ENCODE measurements around the gene RNF186.
"Not testable (repeated sequence)": the region's sequence is repeated elsewhere in the genome, so short reads cannot be mapped to it uniquely, and the experiment has no call there.

The RNF186 gene, protein sequence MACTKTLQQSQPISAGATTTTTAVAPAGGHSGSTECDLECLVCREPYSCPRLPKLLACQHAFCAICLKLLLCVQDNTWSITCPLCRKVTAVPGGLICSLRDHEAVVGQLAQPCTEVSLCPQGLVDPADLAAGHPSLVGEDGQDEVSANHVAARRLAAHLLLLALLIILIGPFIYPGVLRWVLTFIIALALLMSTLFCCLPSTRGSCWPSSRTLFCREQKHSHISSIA

DNA sequence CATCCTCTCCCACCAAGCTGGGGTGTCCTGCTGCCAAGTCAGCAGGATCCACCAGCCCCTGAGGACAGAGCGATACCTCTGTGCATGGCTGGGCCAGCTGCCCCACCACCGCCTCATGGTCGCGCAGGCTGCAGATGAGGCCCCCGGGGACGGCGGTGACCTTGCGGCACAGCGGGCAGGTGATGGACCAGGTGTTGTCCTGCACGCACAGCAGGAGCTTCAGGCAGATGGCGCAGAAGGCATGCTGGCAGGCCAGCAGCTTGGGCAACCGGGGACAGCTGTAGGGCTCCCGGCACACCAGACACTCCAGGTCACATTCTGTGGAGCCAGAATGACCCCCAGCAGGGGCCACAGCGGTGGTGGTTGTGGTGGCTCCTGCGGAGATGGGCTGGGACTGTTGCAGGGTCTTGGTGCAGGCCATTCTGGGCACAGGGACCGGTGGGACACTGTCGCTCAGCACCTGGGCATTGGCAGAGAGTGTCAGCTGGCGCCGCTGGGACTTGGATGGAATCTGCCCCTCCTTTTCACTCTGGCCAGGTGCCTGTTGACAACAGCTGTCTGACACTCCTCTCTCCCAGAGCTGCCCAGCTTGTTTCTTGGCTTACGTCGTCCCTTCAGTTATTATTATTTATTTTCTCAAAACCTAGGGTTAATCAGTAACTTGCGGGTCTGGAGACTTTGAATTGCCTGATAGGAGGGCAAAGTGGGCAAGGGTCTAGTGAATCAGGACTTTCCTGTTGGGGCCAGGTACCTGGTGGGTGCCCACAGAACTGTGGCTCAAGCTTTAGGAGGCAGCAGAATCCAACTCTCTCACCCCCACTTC is at the start of gene RNF186:
Gene RNF186 (minus strand): TSS at position 603 of the 823 bp plus-strand sequence. CDS start 182 bp downstream, at position 421.
- no peak for DNase-seq

DNA sequence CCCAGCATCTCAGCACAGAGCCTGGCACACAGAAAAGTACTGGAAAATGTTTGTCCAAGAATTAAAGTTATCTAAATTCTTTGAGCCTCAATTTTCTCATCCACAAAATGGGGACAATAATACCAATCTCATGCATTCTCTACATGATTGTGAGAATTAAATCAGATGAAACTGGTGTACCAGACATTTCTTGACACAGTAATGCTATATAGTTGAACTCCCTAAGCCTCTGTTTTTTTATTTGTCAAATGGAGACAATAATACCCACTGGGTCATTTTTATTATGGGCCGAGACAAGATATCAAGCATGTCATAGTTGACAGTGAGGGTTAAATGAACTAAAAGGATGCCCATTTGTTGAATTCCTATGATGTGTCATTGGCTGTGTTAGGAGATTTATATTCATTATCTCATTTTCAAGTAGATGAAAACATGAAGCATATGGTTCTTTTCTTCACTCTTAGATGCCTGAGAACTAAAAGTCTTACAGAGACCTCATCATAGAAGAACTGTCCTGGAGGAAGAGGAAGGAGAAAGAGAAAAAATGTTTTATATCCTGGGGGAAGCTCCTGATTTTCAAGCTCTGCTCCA is 49.6 kb upstream of the RNF186 start:
- no peak for DNase-seq

DNA sequence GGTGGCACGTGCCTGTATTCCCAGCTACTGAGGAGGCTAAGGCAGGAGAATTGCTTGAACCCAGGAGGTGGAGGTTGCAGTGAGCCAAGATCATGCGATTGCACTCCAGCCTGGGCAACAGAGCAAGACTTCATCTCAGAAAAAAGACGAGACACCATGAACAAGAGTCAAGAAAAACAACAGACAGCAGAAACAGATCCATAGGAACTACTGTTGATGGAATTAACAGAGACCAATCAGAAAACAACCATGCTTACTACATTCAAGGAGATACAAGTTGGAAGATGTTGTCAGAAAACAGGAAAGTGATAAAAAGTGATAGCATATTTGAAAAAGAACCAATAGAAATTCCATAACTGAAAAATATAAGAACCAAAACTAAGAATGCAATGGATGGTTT is 47.9 kb upstream of the RNF186 start:
- DNase-seq, result no peak

DNA sequence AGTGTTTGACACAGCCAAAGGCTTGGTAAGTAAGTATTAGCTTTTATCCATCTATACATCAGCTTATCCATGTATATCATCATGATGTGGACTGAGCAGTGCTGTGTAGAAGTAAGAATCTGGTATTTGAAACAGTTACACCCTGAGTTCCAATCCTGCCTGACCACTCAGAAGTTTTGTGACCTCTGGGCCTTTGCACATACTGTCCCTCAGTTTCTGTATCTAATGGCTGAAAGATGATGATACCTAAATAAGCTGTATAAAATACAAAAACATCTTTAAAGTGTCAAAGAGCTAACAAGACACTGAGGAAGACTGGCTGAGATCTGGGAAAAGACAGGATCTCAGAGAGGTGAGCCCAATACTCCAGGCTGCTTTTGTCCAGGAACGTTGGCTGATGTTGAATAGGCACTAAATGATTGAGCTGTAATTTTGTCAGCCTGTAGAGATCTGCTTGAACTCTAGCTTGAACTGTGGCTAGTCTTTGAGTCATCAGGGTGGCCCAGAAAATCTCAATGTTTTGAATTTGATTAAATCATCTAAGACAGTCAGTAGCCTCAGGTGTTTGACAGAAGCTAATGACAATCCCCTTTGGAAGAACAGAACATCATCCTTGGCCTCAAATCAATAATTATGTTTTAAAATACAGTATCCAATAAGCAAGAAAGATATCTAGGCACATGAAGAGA is 46.9 kb upstream of the RNF186 start:
- DNase-seq, result no peak

DNA sequence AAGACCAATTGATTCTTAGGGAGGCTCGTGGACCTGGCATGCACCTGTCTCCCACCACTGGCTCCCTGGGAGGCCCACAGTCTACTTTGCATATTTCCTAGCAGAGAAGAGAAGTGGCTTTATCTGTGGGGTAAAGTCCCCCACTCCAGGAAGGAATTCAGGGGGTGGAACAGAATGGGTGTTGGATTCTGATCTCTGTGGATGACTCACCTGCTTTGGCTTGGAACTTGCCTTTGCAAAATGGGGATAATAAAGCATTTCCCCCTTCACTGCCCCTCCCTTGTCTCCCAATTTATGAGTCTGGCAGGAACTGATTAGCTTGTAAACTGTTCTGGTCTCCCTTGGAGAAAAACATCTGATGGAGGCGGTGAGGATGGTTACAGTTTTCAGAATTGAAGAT is 46.0 kb upstream of the RNF186 start:
- no peak for DNase-seq

DNA sequence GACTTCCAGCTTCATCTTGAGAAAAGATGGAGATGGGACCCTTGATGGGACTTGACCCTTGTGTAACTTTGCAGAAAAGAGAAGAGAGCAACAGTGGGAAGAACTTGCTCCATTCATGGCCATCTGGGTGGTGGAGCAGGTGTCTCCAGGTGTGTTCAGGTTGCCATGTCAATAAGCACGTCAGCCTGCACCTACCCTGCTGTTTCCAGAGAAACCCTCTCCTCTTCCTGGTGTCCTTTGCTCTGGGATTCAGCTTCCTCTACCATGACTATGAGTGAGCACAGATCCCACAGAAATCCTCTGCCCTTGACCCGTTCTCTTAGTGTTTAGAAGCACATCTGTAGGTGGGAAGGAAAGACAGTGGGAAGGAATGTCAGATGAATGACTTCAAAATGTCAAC is 45.3 kb upstream of the RNF186 start:
- no peak for DNase-seq

DNA sequence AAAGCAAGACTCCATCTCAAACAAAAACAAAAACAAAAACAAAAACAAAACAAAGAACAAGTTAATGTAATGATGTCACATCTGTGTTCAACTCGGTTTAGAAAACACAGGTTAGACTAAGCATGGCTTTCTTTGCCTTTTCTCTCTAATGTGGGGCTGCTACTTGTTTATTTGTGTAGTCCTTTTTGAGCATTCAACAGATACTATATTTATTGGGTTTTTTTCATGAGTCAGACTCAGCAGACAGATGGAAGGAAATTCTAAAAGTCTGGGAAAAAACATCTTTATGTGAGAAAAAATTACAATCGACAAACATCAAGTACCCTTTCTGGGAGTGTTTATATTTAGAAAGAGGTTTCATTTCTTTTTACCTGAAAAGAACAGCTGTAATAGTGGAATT is 44.8 kb upstream of the RNF186 start:
- DNase-seq, result no peak

DNA sequence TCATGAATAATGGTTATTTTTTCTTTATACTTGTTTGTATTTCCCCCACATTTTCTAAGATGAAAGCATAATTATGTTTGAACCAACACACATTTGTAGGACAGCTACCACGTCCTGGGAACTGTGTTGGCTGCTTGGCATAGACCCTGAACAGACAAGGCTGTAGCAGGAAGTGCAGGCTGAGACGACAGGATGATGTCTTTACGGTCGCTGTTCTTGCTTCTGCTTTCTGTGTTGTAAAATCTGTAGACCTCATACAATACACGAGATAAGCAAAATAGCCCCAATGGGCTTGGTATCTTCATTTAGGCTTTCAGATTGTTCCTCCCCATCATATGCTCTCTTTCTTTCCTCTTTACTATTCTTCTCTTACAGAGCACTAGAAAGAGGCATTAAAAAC is 43.8 kb upstream of the RNF186 start:
- DNase-seq, result peak; percentile 30

DNA sequence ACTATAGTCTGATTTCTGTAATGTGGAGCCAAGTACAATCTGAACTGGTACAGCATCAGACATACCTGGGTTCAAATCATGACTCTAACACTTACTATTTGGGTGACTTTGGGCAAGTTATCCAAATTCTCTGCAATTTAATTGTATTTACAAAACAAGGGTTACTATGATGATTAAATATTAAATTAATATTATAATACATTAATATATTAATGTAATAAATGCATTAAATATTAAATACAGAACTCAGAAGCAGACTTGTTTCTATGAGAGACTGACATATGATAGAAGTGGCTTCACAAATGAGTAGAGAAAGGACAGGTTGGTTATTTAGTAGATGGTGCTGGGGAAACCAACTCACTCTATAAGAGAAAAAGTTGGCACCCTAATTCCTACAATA is 39.8 kb upstream of the RNF186 start:
- no peak for DNase-seq

DNA sequence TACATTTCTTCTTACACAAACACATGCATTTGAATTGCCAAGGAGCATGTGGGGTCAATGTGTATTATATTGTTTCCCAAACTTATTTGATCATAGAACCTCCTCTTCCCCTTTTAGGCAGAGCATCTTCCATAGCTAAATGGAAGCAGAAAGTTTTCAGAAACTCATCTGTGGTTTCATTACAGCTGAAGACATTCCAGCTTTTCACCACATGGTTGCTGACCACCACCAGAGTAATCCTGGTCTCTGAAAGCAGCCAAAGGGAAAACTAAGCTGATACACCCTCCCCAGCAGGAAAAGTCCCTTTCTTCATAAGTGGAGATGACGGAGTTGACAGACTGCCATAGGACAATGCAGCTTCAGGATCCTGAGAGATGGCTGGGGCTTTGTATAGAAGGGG is 37.0 kb upstream of the RNF186 start:
- DNase-seq, result no peak

DNA sequence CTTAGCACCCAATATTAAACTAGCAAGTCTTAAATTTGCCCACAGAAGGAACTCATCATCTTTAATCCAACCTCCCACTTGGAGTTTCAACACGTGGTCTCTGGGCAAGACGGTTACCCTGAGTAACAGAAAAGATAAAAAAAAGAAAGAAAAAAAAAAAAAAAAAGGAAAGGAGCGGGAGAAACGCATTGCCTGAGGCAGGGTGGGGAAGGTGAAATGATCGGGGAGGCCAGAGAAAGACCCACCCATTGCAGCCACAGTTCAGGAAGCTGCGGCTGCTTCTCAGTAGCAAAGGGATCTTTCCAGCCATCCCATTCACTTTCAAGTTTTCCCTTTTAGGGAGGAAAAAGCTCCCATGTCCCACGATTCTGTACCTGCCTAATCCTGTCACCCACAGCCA is 35.1 kb upstream of the RNF186 start:
- no peak for DNase-seq

DNA sequence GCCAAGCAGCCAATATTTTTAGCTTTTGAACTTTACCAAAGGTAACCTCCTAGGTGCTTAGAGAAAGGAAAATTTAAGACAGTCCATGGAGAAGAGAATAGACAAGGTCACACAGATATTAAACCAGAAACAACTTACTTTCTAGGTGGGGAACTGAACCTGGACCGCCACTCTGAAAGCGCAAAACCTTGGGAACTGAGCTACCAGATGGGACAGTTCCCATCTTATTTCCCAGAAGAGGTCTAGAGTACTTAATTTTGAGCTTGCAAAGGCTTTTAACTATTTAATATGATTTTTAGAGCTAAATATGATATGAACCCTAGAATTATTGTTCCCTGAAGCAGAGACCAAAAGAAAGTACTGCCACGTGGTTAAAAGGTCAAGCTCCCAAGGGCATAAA is 34.2 kb upstream of the RNF186 start:
- not testable (repeated sequence) for DNase-seq

DNA sequence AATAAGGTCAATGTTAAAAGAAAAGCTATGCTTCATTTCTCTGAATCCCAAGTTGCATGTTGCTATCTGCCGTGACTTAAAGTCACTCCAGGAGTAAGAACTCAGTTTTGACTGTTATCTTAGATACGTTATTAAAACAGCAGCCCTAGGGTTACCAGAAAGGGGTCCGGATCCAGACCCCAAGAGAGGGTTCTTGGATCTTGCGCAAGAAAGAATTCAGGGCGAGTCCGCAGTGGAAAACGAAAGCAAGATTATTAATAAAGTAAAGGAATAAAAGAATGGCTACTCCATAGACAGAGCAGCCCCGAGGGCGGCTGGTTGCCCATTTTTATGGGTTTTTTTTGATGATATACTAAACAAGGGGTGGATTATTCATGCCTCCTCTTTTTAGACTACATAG is 32.3 kb upstream of the RNF186 start:
- not testable (repeated sequence) for DNase-seq

DNA sequence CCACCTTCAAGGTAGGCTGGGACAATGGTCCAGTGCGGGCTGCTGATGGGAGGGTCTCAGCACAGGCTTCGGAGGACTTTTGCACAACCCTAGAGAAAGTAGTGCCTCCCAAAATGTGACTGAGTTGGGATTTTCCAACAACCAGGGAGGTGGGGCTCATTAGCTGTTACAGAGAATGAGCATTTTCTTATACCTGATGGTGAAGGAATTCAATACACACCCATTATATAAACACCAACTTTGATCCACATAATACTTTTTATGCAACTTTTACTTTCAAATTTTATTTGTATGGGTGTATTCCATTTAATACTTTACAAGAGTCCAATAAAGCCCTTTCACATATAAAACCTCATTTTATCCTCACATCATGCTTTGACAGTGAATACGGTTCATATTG is 31.3 kb upstream of the RNF186 start:
- DNase-seq, result no peak

DNA sequence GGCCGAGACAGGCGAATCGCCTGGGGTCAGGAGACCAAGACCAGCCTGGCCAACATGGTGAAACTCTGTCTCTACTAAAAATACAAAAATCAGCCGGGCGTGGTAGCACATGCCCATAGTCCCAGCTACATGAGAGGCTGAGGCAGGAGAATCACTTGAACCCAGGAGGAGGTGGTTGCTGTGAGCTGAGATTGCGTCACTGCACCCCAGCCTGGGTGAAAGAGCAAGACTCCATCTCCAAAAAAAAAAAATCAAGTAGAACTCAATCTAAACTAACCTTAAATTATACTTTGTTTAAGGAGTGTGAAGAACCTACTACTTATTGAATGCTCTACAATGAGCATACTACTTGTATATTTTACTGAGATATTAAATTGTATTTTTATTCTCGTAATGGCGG is 30.5 kb upstream of the RNF186 start:
- DNase-seq, result no peak

DNA sequence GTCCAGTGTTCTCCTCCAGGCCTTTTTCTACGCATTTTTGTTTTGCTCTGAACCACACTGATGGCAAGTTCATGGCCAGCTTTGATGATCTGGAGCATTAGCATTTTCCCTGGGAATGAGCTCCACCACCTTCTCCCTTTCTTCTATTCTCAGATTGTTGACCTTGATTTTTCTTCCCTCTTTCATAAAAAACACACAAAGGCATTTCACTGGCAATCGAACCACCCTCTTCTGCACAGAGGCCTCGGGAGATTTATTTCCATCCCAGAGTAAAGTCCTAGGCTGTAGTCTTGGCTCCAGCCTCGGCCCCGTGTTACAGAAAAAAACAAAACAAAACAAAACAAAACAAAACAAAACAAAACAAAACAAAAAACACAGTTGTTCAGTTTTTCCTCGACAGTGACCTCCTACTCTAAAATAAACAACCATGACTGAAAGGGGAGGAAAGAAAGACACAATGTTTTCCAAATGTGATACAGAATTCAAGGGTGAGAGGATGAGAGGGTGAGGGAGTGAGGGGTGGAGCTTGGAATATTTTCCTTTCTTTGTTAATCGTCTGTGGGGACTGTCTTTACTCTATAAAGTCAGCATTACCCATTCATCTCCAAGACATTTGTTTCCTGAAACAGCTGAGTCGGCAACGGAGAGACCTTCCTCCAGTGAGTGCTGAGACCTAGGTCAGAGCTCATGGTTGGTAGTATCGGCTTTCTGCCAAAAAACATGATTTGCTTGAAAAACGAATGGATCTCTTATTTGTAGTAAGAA is 29.8 kb upstream of the RNF186 start:
- peak; percentile 21 for DNase-seq

DNA sequence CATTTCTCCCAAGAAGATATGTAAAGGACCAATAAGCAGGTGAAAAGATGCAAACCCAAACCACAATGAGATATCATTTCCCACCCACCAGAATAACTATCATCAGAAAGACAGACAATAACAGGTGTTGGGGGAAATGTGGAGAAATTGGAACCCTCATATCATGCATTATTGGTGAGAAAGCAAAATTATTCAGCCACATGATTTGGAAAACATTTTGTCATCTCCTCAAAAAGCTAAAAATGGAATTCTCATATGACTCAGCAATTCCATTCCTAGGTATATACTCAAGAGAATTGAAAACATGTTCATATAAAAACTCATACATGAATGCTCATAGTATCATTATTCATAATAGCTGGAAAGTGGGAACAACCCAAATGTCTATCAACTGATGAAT is 25.1 kb upstream of the RNF186 start:
- DNase-seq, result no peak

DNA sequence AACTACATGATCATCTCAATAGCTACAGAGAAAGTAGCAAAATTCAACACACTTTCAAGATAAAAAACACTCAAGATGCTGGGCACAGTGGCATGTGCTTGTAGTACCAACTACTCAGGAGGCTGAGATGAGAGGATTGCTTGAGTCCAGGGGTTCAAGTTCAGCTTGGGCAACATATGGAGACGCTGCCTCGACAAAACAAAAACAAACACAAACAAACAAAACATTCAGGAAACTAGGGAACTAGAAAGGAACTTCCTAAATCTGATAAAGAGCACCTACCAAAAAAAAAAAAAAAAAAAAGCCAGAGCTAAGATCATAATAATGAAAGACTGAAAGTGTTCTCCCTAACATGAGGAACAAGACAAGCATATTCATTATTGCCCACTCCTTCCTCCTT is 22.8 kb upstream of the RNF186 start:
- no peak for DNase-seq

DNA sequence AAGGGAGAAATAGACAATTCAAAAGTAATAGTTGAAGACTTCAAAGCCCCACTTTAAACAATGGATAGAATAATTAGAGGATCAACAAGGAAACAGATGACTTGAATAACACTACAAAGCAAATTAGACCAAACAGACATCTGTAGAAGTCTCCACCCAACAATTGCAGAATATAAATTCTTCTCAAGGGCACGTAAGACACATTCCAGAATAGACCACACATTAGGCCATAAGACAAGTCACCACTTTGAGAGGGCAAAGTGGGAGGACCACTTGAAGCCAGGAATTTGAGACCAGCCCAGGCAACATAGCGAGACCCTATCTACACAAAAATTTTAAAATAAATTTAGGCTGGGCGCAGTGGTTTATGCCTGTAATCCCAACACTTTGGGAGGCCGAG is 20.5 kb upstream of the RNF186 start:
- no peak for DNase-seq

DNA sequence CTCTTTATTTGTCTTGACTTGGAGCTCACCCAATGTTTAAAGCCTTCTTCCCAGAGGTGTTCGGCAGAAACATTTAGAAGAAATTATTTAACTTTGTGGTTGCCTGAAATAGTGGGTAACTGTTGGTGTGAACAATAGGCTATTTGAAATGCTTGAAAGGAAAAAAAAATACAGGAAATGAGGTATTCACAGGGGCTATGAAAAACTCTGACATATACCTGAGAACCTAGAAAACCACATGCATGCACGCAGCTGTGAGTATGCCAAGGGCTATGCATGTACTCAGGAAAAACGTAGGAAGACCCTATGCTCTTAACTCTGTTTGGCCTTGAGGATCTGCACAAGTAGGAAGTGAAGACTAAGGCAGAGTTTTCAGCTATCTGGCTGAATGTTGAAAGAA is 16.4 kb upstream of the RNF186 start:
- DNase-seq, result no peak

DNA sequence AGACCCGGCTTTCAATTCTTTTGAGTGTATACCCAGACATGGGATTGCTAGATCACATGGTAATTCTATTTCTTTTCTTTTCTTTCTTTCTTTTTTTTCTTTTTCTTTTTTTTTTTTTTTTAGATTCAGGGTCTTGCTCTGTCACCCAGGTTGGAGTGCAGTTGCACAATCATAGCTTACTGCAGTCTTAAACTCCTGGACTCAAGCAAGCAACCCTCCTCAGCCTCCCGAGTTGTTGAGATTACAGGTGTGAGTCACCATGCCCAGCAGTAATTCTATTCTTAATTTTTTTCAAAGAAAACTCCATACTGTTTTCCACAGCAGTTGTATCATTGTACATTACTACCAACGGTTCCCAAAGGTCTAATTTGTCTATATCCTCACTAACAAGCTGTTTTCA is 13.5 kb upstream of the RNF186 start:
- DNase-seq, result no peak

DNA sequence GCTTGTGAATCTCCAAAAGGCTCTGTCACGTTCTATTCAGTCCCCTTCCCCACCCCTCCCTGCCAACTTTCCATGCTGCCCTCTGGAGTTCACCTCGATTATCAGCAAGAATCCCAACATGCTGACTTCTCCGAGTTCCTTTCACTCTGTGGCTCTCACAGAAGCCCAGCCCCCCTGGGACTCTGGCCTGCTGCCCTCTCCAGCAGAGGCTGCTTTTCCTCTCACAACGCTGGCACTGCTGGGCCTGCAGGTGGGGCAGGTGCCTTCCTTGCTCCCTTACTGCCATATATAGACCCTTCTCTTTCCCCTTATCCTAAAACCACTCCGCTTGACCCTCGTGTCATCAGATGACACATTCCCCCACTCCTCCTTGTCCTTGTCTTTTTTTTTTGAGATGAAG is 10.2 kb upstream of the RNF186 start:
- no peak for DNase-seq

DNA sequence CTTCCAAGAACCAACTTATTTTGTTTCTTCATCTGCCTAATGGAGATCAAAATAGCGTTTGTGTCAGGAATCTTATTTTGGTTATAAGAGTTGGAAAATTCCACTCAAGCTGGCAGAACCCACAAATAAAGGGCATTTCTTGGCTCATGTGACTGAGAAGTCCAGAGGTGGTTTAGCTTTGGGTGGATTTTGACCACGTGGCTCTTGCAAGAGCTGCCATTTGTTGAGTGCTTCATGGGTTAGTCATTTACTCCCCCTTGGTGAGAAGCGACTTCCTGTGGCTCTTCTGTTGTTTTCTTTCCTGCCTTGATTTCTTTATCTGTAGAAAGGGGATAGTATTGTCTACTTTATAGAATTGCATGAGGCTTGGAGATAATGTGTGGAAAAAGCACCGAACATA is 9.5 kb upstream of the RNF186 start:
- no peak for DNase-seq
